OCI-LY1 (cell line): ENCODE data around the gene TUBB3.

ENCODE experiments used
- CTCF ChIP-seq: fragments of 200-600 bp; sonication (generic), shearing (Covaris generic); IDR thresholded peaks from 2 replicates; pipeline ENCODE4 v1.5.1; 2017; ENCODE audit warnings: mild to moderate bottlenecking, antibody characterized with exemption, low read length, moderate library complexity, mixed read lengths
- EZH2 ChIP-seq: fragments of 200-600 bp; sonication (generic), shearing (Covaris generic); IDR thresholded peaks from 2 replicates; pipeline ENCODE4 v1.8.0; 2017; ENCODE audit warnings: borderline replicate concordance, mixed run types, mild to moderate bottlenecking, antibody characterized with exemption, low read length, moderate library complexity, mixed read lengths

DNA sequence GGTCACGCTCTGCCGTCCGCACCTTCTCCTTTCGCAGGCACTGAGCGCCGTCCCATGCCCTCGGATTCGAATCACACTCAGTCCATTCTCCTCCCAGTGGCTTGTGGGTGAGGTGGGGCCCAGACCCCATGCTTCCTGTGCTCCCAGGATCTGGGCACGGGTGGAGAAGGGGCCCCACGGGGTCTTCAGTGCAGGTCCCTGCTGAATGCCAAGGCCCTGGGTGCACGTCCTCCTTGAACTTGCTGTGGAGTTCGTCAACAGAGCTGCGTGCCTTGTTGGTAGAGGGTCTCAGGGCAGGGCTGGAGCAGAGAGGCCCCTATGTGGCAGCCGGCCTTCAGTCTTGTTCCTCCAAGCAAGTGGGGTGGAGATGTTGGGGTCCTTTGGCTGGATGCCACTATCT, 11.8 kb upstream of the TUBB3 start:
- TF ChIP-seq CTCF, result no peak
- no peak for TF ChIP-seq EZH2
